Upper lobe of left lung (tissue), 6 donors: ENCODE data around the gene EGFL7. TPM values are rescaled to one million over a fixed set of nuclear protein-coding genes. Genes with fewer than 3 reads are reported as not detected.

Experiments used
- ATAC-seq, 2 donors: fragments of 200-7000 bp; cut with Tn5 transposase; one replicate each; pipeline ENCODE4 v1.9.1; 2022; ENCODE audit warnings: mild to moderate bottlenecking in 2 of 2, moderate library complexity in 2 of 2; ENCODE audit not compliant: low FRiP score in 2 of 2
- DNase-seq, 2 donors: peaks; one replicate each; pipeline ENCODE4 v3.0.0-alpha.2; 2019 to 2020
- H3K27ac ChIP-seq, 4 donors: fragments of 200-600 bp; sonication (generic); one replicate each; pipeline ENCODE4 v1.5.1; 2016 to 2019
- H3K27me3 ChIP-seq, 4 donors: fragments of 200-600 bp; sonication (generic); one replicate each; pipeline ENCODE4 v1.5.1; 2017 to 2019
- H3K36me3 ChIP-seq, 4 donors: fragments of 200-600 bp; sonication (generic); one replicate each; pipeline ENCODE4 v1.5.1; 2016 to 2019
- H3K4me1 ChIP-seq, 4 donors: fragments of 200-600 bp; sonication (generic); one replicate each; pipeline ENCODE4 v1.5.1; 2018 to 2019
- H3K4me3 ChIP-seq, 4 donors: fragments of 200-600 bp; sonication (generic); one replicate each; pipeline ENCODE4 v1.5.1; 2017 to 2019; ENCODE audit warnings: mild to moderate bottlenecking in 2 of 4, moderate library complexity in 1 of 4
- H3K9me3 ChIP-seq, 4 donors: fragments of 200-600 bp; sonication (generic); one replicate each; pipeline ENCODE4 v1.5.1; 2018 to 2019
- CTCF ChIP-seq, 6 experiments: fragments of 450-650 bp in 4 of 6; fragments of 200-600 bp in 2 of 6; sonication (generic) in 2 of 6; IDR thresholded peaks; one replicate each; pipeline ENCODE4 v1.5.1; 2016 to 2019; ENCODE audit warnings: antibody characterized with exemption in 6 of 6
- EP300 ChIP-seq, 4 donors: sonication (generic); formaldehyde crosslinking; IDR thresholded peaks; one replicate each; pipeline ENCODE4 v1.5.1; 2017; ENCODE audit warnings: antibody characterized with exemption in 4 of 4, control low read depth in 2 of 4
- POLR2A ChIP-seq, 4 donors: fragments of 450-650 bp; IDR thresholded peaks; one replicate each; pipeline ENCODE4 v1.5.1; 2016 to 2017; ENCODE audit warnings: antibody characterized with exemption in 4 of 4, mild to moderate bottlenecking in 2 of 4
- POLR2AphosphoS5 ChIP-seq, 2 donors: sonication (generic); formaldehyde crosslinking; IDR thresholded peaks; one replicate each; pipeline ENCODE4 v1.5.1; 2017; ENCODE audit warnings: antibody characterized with exemption in 2 of 2
- WGBS, 2 donors: methylation state at CpG; one replicate each; pipeline ENCODE4 v1.1.5; 2017 to 2018; 5-methylcytosine and 5-hydroxymethylcytosine counted together
- total RNA-seq, 6 donors: library from RNA; depleted of rRNA in 4 of 6; stranded (reverse); fragments of >200 nt in 4 of 6; gene quantifications; one replicate each; pipeline versions ENCODE4 v1.1.0 to v1.2.1, GENCODE V29; 2016 to 2021
- donor health status: DM: no; HTN: no; CAD: no; lungs with moderate emphysema.
- donor health status: DM: no; HTN: yes; CAD: no; lungs with severe emphysema.

The EGFL7 gene
- total RNA-seq, 6 donors from 2014 or later, result 77.9 to 321 (median 165) TPM

DNA sequence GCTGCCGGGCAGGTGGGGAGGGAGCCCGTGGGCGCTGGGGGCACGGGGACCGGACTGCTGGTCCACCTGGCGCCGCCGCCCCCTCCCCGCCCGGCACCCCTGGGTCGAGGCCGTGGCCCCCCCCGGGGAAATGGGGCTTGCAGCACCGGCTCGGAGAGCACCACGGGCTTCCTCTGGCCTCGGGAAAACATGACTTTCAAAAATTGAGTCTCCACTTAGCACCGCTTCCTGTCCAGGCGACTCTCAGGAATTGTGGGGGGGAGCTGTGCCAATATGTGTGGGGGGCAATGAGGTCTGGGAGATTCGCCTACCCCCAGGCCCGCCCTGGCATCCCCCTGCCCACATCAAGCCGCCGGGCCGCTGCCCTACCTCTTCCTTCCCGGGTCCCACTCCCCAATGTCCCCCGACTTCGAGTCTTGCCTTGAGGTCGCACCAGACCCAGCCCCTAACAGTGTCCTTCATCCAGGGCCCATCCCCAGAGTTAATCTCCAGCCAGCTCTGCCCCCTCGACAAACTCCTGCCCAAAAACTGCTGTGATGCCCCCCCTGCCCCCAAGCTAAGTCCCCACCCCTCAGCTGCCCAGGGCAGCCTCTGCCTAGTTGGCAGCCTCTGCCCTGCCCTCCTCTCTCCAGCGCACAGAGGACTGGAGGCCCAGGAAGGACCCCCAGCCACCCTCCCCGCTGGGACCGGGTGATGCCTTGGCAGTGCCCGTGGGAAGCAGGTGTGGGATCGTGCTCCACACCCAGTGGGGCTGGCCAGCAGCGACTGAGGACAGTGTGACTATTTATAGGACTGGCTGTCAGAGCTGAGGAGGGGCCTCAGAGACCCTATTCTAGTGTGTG, 3.9 kb downstream of the EGFL7 start:
- H3K4me1 ChIP-seq, result peaks cover 13 to 39% (median 25%) of the 10 kb centered on the region in 4 donors
- H3K36me3 ChIP-seq, result peaks cover 0 to 73% (median 28%) of the 10 kb centered on the region in 4 donors
- 30 to 38% methylated on average over 8 to 14 of the region's 35 CpGs for WGBS, 2 donors
- H3K27ac ChIP-seq, result peak overlapping the region; percentile 81 to 91 (median 84)
- peak overlapping the region; percentile 52 to 64 (median 61) for H3K4me3 ChIP-seq
- DNase-seq (no peak), ATAC-seq (no peak)
- TF ChIP-seq POLR2AphosphoS5 (IDR thresholded peaks at IDR 0.05), result no peak
- no peak for TF ChIP-seq CTCF (IDR thresholded peaks at IDR 0.05)
- peak in 1 of 4 donors; percentile 13 for TF ChIP-seq POLR2A (IDR thresholded peaks at IDR 0.05)
- no peaks in the 10 kb centered on the region for H3K9me3 ChIP-seq
- H3K27me3 ChIP-seq, result peaks cover 0 to 17% (median 9%) of the 10 kb centered on the region in 4 donors

DNA sequence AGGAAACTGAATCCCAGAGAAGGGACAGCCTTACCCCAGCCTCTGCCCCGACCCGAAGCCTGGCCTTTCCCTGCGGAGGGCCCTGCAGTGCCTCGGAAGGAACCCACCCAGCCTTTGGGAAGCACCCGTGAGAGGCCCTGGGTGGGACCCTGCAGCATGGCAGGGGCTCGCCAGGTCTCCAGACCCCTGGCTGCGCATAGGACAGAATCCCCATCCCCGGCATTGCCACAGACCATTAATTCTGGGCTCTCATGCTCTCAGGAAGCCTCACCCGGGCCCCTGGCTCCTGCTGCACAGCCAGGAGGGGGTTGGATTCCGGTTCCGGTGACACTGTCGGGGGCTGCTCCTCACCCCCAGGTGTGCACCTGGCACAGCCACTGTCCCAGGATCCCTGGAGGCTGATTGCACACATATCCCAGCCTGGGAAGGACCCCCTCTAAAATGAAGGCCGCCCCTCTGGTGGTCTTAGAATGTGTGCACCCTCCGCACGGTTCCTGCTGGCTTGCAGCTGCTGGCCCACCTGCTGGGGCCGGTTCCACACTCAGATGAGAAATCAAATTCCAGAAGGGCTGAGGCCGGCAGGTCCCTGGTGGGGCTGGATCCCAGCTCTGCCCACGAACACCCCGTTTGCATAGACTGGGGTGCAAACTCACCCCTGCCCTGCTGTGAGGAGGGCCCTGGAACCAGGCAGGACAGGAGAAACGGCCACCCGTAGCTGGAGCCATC, 4.7 kb downstream of the EGFL7 start:
- peaks cover 0 to 17% (median 7%) of the 10 kb centered on the region in 4 donors for H3K27me3 ChIP-seq

GRCh38 chr9:136667940-136668760, 5.4 kb downstream of the EGFL7 start:
- peak overlapping the region; percentile 81 to 91 (median 84) for H3K27ac ChIP-seq
- no peaks in the 10 kb centered on the region for H3K9me3 ChIP-seq
- whole genome bisulfite sequencing, 2 donors, result 56 to 59% methylated on average over 11 to 36 of the region's 40 CpGs
- DNase-seq (peak in 1 of 2 donors; percentile 84), ATAC-seq (no peak)
- peak overlapping the region; percentile 52 to 64 (median 61) for H3K4me3 ChIP-seq
- H3K4me1 ChIP-seq, result peaks cover 14 to 50% (median 31%) of the 10 kb centered on the region in 4 donors
- peaks cover 0 to 88% (median 38%) of the 10 kb centered on the region in 4 donors for H3K36me3 ChIP-seq
- peak in 1 of 4 donors; percentile 10 for TF ChIP-seq POLR2A (IDR thresholded peaks at IDR 0.05)
- TF ChIP-seq EP300 (IDR thresholded peaks at IDR 0.05), result no peak
- H3K27me3 ChIP-seq, result peaks cover 0 to 14% (median 6%) of the 10 kb centered on the region in 4 donors

More for the DNA sequence above, 4.7 kb downstream of the EGFL7 start:
- Histone ChIP-seq H3K36me3 (peaks cover 0 to 81% (median 31%) of the 10 kb centered on the region in 4 donors), H3K4me3 (peak overlapping the region; percentile 52 to 64 (median 61)), H3K4me1 (peaks cover 14 to 47% (median 29%) of the 10 kb centered on the region in 4 donors), H3K9me3 (no peaks in the 10 kb centered on the region), H3K27ac (peak overlapping the region; percentile 81 to 91 (median 84))
- 62 to 87% methylated on average over 6 to 17 of the region's 21 CpGs for WGBS, 2 donors
- DNase-seq (peak in 1 of 2 donors; percentile 68), ATAC-seq (no peak)
- TF ChIP-seq POLR2AphosphoS5 (IDR thresholded peaks at IDR 0.05) (no peak), POLR2A (IDR thresholded peaks at IDR 0.05) (no peak), EP300 (IDR thresholded peaks at IDR 0.05) (no peak), CTCF (IDR thresholded peaks at IDR 0.05) (no peak)

- Histone ChIP-seq H3K36me3 (peaks cover 0 to 90% (median 44%) of the 10 kb centered on the region in 4 donors), H3K4me1 (peaks cover 14 to 56% (median 31%) of the 10 kb centered on the region in 4 donors), H3K27me3 (peaks cover 0 to 14% (median 6%) of the 10 kb centered on the region in 4 donors), H3K4me3 (peak overlapping the region; percentile 30 to 64 (median 56)), H3K9me3 (no peaks in the 10 kb centered on the region), H3K27ac (peak overlapping the region; percentile 81 to 91 (median 84))
- TF ChIP-seq POLR2AphosphoS5 (IDR thresholded peaks at IDR 0.05) (peak in 1 of 2 donors; percentile 26), EP300 (IDR thresholded peaks at IDR 0.05) (no peak), POLR2A (IDR thresholded peaks at IDR 0.05) (peak in 2 of 4 donors; percentile 25 to 57)
- no peak for ATAC-seq
- DNase-seq, result peak in 1 of 2 donors; percentile 65
- WGBS, 2 donors, result 48 to 68% methylated on average over 13 to 18 of the region's 23 CpGs
These were observed 6.5 kb downstream of the EGFL7 start for GRCh38 chr9:136668983-136669790.
